B cell (primary cell): Measurements from ENCODE around the gene ELF3. TPM values are rescaled to one million over a fixed set of nuclear protein-coding genes. Genes with fewer than 3 reads are reported as not detected.

ENCODE experiments used
- ATAC-seq: fragments of 200-7000 bp; cut with Tn5 transposase; one replicate; pipeline ENCODE4 v1.10.0; 2021; ENCODE audit warnings: low read depth, mild to moderate bottlenecking, moderate number of reproducible peaks, moderate library complexity
- CTCF ChIA-PET: fragments of 350-600 bp; sonication (Branson Sonifier 250); formaldehyde crosslinking; loops from one replicate; lab custom pipeline; 2021; ENCODE audit warnings: antibody characterized with exemption, inconsistent platforms; lab: Charles Lee
- POLR2A ChIA-PET: fragments of 350-600 bp; sonication (Branson Sonifier 250); formaldehyde crosslinking; loops from one replicate; lab custom pipeline; 2021; ENCODE audit warnings: antibody characterized with exemption; lab: Charles Lee
- DNase-seq: peaks from one replicate; pipeline ENCODE4 v3.0.0; 2013
- H2AFZ ChIP-seq: 2 replicates; pipeline ENCODE4 v1.6.1; 2012; ENCODE audit warnings: mild to moderate bottlenecking, low read depth, low read length; ENCODE audit not compliant: insufficient read depth, poor library complexity, severe bottlenecking
- H3K27ac ChIP-seq, 2 donors: 1 replicate in 1 of 2; 2 replicates in 1 of 2; pipeline ENCODE4 v1.5.1; 2012 to 2013; ENCODE audit warnings: low read length in 2 of 2, mild to moderate bottlenecking in 2 of 2, moderate library complexity in 1 of 2
- H3K27me3 ChIP-seq, 4 experiments: fragments of 200-600 bp in 1 of 4; sonication (generic) in 1 of 4; replicated peaks in 1 of 4; 1 replicate in 2 of 4; 2 replicates in 2 of 4; pipeline versions ENCODE4 v1.6.1 to v1.7.0; 2013 to 2016; ENCODE audit warnings: low read length in 3 of 4, mild to moderate bottlenecking in 2 of 4, mixed read lengths in 1 of 4, moderate library complexity in 1 of 4; ENCODE audit not compliant: insufficient read depth in 4 of 4, control insufficient read depth in 3 of 4; ENCODE audit errors: control extremely low read depth in 1 of 4
- H3K36me3 ChIP-seq, 2 experiments: replicated peaks in 1 of 2; 1 replicate in 1 of 2; 2 replicates in 1 of 2; pipeline versions ENCODE4 v1.6.1 to v1.7.1; 2013; ENCODE audit warnings: low read length in 1 of 2; ENCODE audit not compliant: insufficient read depth in 2 of 2, control insufficient read depth in 1 of 2; ENCODE audit errors: control extremely low read depth in 1 of 2, extremely low read depth in 1 of 2
- H3K4me1 ChIP-seq, 2 donors: fragments of 200-600 bp in 1 of 2; sonication (generic) in 1 of 2; 1 replicate in 1 of 2; 2 replicates in 1 of 2; pipeline versions ENCODE4 v1.5.1 to v1.6.1; 2013 to 2017; ENCODE audit warnings: low read length in 2 of 2; ENCODE audit not compliant: control insufficient read depth in 2 of 2, insufficient read depth in 2 of 2
- H3K4me2 ChIP-seq: replicated peaks from 2 replicates; pipeline ENCODE3; 2012; ENCODE audit warnings: mild to moderate bottlenecking, low read depth, low read length; ENCODE audit not compliant: poor library complexity, severe bottlenecking
- H3K4me3 ChIP-seq, 5 experiments: fragments of 200-600 bp in 1 of 5; sonication (generic) in 1 of 5; 1 replicate in 3 of 5; 2 replicates in 2 of 5; pipeline versions ENCODE4 v1.5.1 to v1.7.0; 2011 to 2016; ENCODE audit warnings: low read length in 4 of 5, mild to moderate bottlenecking in 4 of 5, low read depth in 2 of 5, control low read depth in 1 of 5, moderate library complexity in 1 of 5; ENCODE audit not compliant: insufficient read depth in 1 of 5; ENCODE audit errors: control extremely low read depth in 1 of 5, extremely low read depth in 1 of 5
- H3K79me2 ChIP-seq: fragments of 200-600 bp; sonication (generic); one replicate; pipeline ENCODE4 v1.6.0; 2016; ENCODE audit warnings: low read length; ENCODE audit not compliant: control insufficient read depth, insufficient read depth
- H3K9ac ChIP-seq: fragments of 200-600 bp; sonication (generic); 2 replicates; pipeline ENCODE4 v1.6.1; 2017; ENCODE audit warnings: mild to moderate bottlenecking, low read length, moderate library complexity
- H3K9me3 ChIP-seq, 3 donors: one replicate each; pipeline versions ENCODE4 v1.6.1 to v1.7.1; 2013; ENCODE audit warnings: low read length in 2 of 3; ENCODE audit not compliant: control insufficient read depth in 2 of 3, insufficient read depth in 1 of 3; ENCODE audit errors: control extremely low read depth in 1 of 3
- H4K20me1 ChIP-seq: 2 replicates; pipeline ENCODE4 v1.6.0; 2012; ENCODE audit warnings: mild to moderate bottlenecking, low read length; ENCODE audit not compliant: insufficient read depth, control insufficient read depth, poor library complexity, severe bottlenecking
- H3K27ac Mint-ChIP-seq: one replicate; pipeline ENCODE4 v1.8.0; 2021; ENCODE audit warnings: mixed read lengths
- H3K27me3 Mint-ChIP-seq: one replicate; pipeline ENCODE4 v1.8.0; 2021; ENCODE audit warnings: mixed read lengths
- H3K4me1 Mint-ChIP-seq: one replicate; pipeline ENCODE4 v1.8.0; 2021; ENCODE audit warnings: mixed read lengths
- H3K4me3 Mint-ChIP-seq: one replicate; pipeline ENCODE4 v1.8.0; 2021; ENCODE audit warnings: mixed read lengths
- H3K9me3 Mint-ChIP-seq: one replicate; pipeline ENCODE4 v1.8.0; 2022; ENCODE audit warnings: mixed read lengths; ENCODE audit not compliant: insufficient read depth
- EZH2 ChIP-seq: IDR thresholded peaks from 2 replicates; pipeline ENCODE4 v1.6.1; 2012; ENCODE audit warnings: borderline replicate concordance, low read depth, mild to moderate bottlenecking, moderate library complexity, low read length; ENCODE audit not compliant: insufficient read depth, poor library complexity, severe bottlenecking
- whole genome bisulfite sequencing: methylation state at CpG from one replicate; pipeline ENCODE4 v1.1.5; 2013; ENCODE audit warnings: missing lambda C conversion rate; ENCODE audit not compliant: insufficient coverage; 5-methylcytosine and 5-hydroxymethylcytosine counted together
- intact Hi-C: fragments of 100-400 bp; cut with micrococcal nuclease; formaldehyde crosslinking; loops from one replicate; pipeline ENCODE4 v1.10.0; 2022
- polyA plus RNA-seq: library from polyadenylated mRNA; depleted of rRNA; stranded (reverse); fragments of >200 nt; gene quantifications from 2 replicates; pipeline ENCODE4 v1.2.3, GENCODE V29; 2012
- total RNA-seq, 2 donors: library from RNA; stranded (reverse); fragments of 120-200 nt in 1 of 2; gene quantifications; 1 replicate in 1 of 2; 2 replicates in 1 of 2; pipeline versions ENCODE4 v1.2.3 to v1.2.4, GENCODE V29; 2013 to 2022
- TF ChIP-seq, protein P1 (sequence below): fragments of 200-600 bp; IDR thresholded peaks from one replicate; pipeline ENCODE4 v1.8.0; 2022; ENCODE audit warnings: antibody characterized with exemption, mild to moderate bottlenecking

The ELF3 gene
- total and polyA plus RNA-seq, 2 donors (not counting 1 experiment from before 2014, with no cell fraction given), result 1.6 to 4.0 TPM

DNA sequence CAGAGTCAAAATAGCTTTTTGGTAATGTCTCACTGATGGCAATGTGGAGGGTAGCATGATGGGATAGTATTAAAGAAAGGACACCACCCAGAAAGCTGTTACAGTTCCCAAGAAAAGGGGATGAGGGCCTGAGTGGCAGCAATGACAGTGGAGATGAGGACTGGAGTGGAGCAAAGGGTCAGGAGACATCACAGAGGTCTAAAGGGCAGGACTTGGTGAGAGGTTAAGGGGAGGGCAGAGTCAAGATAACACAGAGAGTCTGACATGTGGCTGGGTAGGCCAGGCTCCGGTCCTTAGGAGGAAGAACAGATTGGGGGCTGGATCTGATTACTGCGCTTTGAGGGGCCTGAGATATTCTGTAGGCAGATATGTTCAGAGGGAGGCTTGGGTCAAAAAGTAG lies 19.3 kb downstream of the ELF3 start:
- no peak overlapping the region for H3K27ac ChIP-seq
- DNase-seq, result no peak
- WGBS, result 100% methylated on average over 2 of the region's 2 CpGs
- TF ChIP-seq, protein P1, sequence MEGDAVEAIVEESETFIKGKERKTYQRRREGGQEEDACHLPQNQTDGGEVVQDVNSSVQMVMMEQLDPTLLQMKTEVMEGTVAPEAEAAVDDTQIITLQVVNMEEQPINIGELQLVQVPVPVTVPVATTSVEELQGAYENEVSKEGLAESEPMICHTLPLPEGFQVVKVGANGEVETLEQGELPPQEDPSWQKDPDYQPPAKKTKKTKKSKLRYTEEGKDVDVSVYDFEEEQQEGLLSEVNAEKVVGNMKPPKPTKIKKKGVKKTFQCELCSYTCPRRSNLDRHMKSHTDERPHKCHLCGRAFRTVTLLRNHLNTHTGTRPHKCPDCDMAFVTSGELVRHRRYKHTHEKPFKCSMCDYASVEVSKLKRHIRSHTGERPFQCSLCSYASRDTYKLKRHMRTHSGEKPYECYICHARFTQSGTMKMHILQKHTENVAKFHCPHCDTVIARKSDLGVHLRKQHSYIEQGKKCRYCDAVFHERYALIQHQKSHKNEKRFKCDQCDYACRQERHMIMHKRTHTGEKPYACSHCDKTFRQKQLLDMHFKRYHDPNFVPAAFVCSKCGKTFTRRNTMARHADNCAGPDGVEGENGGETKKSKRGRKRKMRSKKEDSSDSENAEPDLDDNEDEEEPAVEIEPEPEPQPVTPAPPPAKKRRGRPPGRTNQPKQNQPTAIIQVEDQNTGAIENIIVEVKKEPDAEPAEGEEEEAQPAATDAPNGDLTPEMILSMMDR, result no peak
- TF ChIP-seq EZH2, result no peak
- H3K36me3 ChIP-seq, result no peaks in the 10 kb centered on the region
- H3K27me3 ChIP-seq, result no peaks in the 10 kb centered on the region
- Mint-ChIP-seq H3K4me1 (no peaks in the 10 kb centered on the region), H3K27me3 (peaks cover 5% of the 10 kb centered on the region), H3K27ac (no peak overlapping the region), H3K4me3 (no peak overlapping the region), H3K9me3 (no peaks in the 10 kb centered on the region)
- no peak overlapping the region for H2AFZ ChIP-seq
- no peaks in the 10 kb centered on the region for H3K79me2 ChIP-seq
- no peak for ATAC-seq
- H3K4me2 ChIP-seq, result no peak overlapping the region
- CTCF ChIA-PET, result no interaction called here
- H4K20me1 ChIP-seq, result no peaks in the 10 kb centered on the region
- H3K9ac ChIP-seq, result no peak overlapping the region
- no peaks in the 10 kb centered on the region for H3K9me3 ChIP-seq
- no peaks in the 10 kb centered on the region for H3K4me1 ChIP-seq
- POLR2A ChIA-PET, result no interaction called here
- intact Hi-C loops, result no loop called here
- H3K4me3 ChIP-seq, result no peak overlapping the region

DNA sequence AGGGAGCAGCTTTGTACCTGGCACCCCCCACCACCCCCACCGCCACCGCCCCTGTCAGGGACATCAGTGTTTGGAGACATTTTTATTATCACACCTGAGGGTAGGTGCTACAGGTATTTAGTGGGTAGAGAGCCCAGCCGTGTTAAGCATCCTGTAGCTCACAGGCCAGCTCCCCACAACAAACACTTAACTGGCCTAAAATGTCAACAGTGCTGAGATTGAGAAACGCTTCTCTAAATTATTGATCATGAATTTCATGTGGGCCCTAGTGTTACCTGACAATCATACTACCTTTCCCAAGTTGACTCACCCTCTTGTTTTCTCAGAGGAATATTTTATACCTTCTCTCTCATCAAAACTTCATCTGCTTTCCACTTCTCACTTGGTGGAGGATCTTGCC lies 21.4 kb downstream of the ELF3 start:
- no peaks in the 10 kb centered on the region for H3K9me3 Mint-ChIP-seq

More for the DNA sequence above, 21.4 kb downstream of the ELF3 start:
- no peak overlapping the region for H3K27ac ChIP-seq
- H2AFZ ChIP-seq, result no peak overlapping the region
- ChIA-PET CTCF (no interaction called here), POLR2A (interaction anchor here (0.6 kb wide), 1 partner anchor 9 kb away, joined by 5 read pairs; no protein-coding TSS in a partner anchor)
- H3K79me2 ChIP-seq, result no peaks in the 10 kb centered on the region
- WGBS, result 86% methylated on average over 1 of the region's 4 CpGs
- no peaks in the 10 kb centered on the region for H3K4me1 ChIP-seq
- Mint-ChIP-seq H3K4me3 (no peak overlapping the region), H3K4me1 (no peaks in the 10 kb centered on the region), H3K27me3 (peaks cover 5% of the 10 kb centered on the region), H3K27ac (no peak overlapping the region)
- H3K27me3 ChIP-seq, result no peaks in the 10 kb centered on the region
- no peak for TF ChIP-seq EZH2
- TF ChIP-seq, protein P1, result no peak
- intact Hi-C loops, result no loop called here
- H3K36me3 ChIP-seq, result no peaks in the 10 kb centered on the region
- DNase-seq (no peak), ATAC-seq (no peak)
- H3K4me2 ChIP-seq, result no peak overlapping the region
- no peak overlapping the region for H3K4me3 ChIP-seq
- H3K9ac ChIP-seq, result no peak overlapping the region
- H4K20me1 ChIP-seq, result no peaks in the 10 kb centered on the region
- H3K9me3 ChIP-seq, result no peaks in the 10 kb centered on the region
